HG02884 (cell line): ENCODE results near the gene AKT2.

Experiments used
- ATAC-seq: cut with Tn5 transposase; IDR thresholded peaks from one replicate; pipeline ENCODE4 v1.9.1; 2021; ENCODE audit warnings: mild to moderate bottlenecking, moderate library complexity; ENCODE audit not compliant: unreplicated experiment

The AKT2 gene

GRCh38 chr19:40274585-40275544 lies 10.3 kb downstream of the AKT2 start:
- no peak for ATAC-seq

DNA sequence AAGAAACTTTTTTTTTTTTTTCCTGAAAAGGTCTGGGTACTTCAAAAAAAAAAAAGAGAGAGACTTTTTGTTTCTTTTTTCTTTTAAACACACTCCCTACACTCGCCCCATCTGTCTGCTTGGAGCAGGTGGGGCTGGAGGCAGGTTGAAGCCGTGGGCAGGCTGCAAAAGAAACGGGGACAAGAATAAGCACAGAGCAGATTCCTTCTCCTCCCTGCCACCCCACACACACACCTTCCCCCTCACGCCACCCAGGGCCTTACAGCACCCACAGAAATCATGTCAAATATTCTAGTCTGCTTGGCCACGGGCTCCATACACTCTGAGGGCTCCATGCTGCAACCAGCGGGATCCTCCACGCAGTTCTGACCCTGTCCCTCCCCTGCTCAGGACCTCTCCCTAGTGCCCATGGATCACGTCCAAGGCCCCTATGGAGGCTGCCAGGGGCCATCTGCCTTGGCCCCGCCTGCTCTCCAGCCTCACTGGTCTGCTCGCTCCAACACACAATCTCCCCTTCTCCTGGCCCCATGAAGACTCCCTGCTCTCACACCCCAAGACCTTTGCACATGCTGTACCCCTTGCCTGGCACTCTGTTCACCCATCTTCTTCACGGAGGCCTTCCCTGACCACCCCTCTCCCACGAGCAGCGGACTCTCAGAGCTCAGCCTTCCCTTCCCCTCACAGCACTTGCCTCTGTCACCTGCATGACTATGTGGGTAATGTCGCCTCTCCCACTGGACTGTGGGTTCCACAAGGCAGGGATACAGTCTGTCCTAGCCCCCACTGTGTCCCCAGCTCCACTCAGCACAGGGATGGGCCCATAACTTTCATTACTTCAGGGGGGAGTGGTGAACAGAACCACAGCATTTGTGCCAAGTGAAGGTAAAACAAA lies 11.4 kb downstream of the AKT2 start:
- ATAC-seq = no peak

DNA sequence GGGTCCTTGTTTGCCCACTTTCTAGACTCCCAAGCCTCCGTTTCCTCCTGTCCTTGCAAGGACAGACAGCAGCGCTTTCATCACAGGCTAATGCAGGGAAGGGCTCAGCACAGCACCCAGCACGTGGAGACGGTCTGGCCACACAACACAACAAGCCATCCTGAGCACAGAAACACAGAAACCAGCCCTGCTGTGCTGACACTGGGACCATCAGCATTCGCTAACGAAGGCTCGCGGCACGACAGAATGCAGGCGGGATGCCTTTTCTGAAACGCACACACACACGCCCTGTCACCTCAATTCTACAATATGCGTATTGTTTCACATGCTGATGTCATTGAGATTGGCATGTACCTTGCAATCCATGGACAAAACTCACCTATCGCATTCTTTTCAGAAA lies 12.9 kb downstream of the AKT2 start:
- no peak for ATAC-seq

DNA sequence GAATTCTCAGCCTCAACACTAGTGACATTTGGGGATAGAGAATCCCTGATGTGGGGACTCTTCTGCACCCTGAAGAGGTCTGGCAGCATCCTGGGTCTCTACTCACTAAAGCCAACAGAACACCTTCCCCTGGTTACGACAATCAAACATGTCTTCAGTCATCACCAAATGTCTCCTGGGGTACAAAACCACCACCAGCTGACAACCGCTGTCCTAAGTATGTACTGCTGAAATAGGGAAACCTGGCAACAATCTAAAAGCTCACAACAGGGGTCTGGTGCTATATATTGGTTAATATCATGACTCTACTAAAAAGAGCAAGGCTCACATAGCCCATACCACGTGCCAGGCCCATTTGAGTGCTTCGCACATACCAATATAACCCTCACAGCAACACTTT lies 13.4 kb downstream of the AKT2 start:
- ATAC-seq = no peak

- ATAC-seq = no peak
These were observed 14.6 kb downstream of the AKT2 start for GRCh38 chr19:40270362-40271089.

DNA sequence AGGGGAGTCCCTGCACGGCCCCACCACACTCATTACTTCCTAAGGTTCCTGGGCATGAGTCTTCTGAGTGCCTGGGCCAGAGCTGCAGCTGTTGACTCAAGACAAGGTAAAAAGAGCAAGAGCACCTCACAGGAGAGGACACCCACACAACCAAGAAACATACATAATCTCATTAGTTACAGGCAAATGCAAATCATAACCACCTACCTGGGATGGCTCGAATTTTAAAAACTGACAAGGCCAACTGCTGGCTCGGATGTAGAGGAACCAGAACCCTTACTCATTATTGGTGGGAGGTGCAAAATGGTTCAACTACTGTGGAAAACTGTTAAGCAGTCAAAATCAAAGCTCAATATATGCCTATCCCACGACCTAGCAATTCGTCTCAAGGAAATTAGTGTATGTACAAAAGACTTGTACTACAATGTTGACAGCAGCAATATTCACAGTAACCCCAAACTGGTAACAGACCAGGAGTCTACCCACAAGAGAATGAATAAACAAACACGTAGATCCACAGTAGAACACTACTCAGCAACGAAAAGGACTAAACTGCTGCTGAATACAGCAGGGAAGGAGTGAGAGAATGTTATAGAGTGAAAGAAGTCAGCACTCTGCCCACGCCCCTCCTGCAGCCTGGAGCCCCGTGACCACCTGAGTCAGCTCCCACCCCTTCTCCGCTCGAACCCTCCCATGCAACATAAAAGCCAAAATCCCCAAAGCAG lies 15.8 kb downstream of the AKT2 start:
- ATAC-seq = no peak

- no peak for ATAC-seq
These were observed 17.5 kb downstream of the AKT2 start for GRCh38 chr19:40267601-40267997.

DNA sequence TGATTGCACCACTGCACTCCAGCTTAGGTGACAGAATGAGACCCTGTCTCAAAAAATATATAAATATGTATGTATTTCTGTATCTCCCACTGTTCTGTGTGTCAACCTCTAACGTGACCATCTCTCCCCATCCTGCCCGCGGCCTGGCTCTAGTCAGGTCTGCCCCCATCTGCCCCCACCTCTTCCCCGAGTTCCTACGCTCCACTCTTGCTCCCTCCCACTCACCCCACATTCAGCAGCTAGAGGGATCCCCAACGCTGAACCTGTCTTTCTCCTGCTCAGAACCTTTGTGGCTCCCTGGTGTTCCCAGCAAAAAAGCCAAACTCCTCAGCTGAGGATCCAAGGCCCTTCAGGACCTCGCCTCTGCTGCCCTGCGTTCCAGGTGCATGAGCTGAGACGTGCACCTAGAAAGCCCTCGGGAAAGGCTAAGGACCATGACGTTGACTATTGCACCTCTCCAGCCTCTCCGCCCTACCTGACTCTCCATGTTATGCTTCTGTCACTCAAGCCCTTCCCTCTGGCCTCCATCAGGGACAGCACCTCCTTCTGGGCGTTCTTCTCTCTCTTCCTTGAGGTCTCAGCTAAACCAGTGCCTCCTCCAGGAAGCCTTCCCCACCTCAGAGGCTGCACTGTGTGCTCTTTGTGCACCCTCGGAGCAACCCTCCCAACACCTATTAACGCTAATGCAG lies 18.1 kb downstream of the AKT2 start:
- ATAC-seq = no peak

- no peak for ATAC-seq
These were observed 19.0 kb downstream of the AKT2 start for GRCh38 chr19:40266119-40266518.

- no peak for ATAC-seq
These were observed 19.4 kb downstream of the AKT2 start for GRCh38 chr19:40265763-40266099.

DNA sequence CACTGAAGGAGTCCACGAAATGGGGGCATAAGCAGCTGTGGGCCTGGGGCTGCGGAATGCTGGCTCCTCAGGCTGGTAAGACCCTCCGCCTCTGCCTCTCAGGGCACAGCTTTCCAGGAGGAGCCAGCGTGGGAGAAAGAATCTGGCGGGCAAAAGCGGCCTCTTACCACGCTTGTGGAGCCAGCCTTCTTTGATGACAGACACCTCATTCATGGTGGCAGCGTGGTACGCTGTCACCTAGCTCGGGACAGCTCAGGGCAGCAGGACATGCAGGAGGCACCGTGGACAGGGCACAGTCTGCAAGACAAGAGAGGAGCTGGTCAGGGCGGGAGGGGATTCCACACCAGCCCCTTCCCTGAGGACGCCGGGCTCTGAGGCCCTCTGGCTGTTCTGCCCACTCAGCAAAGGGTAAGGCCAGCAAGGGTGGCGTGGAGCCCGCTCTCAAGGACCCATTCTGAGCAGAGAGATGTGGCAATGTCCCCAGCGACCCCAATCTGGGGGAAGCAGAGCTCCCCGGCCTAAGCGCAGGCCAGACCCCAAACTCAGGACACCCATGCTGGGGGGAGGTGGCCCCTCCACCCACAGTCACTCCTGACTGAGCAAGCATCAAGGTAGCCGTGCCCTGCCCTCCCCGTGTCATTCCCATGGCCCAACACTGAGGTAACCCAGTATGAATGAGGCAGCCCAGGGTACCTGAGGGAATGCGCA lies 19.9 kb downstream of the AKT2 start:
- ATAC-seq = no peak

GRCh38 chr19:40264314-40265054 lies 20.7 kb downstream of the AKT2 start:
- ATAC-seq = no peak

- ATAC-seq = no peak
These were observed 21.5 kb downstream of the AKT2 start for GRCh38 chr19:40263440-40264313.

- no peak for ATAC-seq
These were observed 22.7 kb downstream of the AKT2 start for GRCh38 chr19:40262422-40262821.

DNA sequence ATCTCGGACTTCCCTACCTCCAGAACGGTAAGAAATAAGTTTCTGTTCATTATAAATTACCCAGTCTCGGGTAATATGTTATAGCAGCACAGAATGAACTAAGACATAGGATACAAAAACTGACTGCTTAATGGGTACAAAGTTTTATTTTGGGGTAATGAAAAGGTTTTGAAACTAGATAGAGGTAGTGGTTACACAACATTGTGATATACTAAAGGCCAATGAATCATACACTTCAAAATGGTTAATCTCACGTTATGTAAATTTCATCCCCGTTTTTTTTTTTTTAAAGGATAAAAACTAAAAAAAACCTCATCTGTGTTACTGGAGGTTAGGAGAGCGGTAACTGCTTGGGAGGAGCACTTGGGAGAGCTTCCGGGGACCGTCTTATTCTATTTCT lies 23.5 kb downstream of the AKT2 start:
- no peak for ATAC-seq

- ATAC-seq = no peak
These were observed 28.0 kb downstream of the AKT2 start for GRCh38 chr19:40257096-40257517.

DNA sequence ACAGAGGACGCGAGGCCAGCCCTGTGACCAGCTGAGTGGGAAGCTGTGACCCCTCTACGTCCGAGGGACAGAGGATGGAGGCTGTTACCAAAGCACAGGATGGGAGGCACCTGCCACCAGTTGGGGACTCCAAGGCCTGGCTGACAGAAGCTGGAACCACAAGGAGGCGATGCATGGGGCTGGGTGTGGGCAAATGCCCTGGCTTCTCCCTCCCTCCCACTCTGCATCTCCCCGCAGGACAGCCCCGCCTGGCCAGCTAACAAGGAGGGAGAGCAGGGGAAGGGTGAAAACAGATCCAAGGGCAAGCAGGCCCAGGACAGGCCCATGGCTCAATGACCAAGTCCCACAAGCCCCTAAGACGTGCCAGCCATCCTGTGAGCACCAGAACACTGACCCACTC lies 28.6 kb downstream of the AKT2 start:
- ATAC-seq = no peak
